Lung (tissue), 12 donors: ENCODE measurements around the gene FBXL13. TPM values are rescaled to one million over a fixed set of nuclear protein-coding genes. Genes with fewer than 3 reads are reported as not detected.

Experiments
- ATAC-seq: fragments of 200-7000 bp; cut with Tn5 transposase; one replicate; pipeline ENCODE4 v1.9.1; 2020; ENCODE audit warnings: moderate number of reproducible peaks; ENCODE audit not compliant: insufficient read depth, low FRiP score
- DNase-seq, 3 donors: peaks; one replicate each; pipeline ENCODE4 v3.0.0-alpha.2; 2013 to 2017
- H3K27ac ChIP-seq, 2 donors: one replicate each; pipeline ENCODE4 v1.5.1; 2013; ENCODE audit warnings: mild to moderate bottlenecking in 2 of 2, moderate library complexity in 2 of 2, control low read depth in 1 of 2, inconsistent platforms in 1 of 2, low read depth in 1 of 2, low read length in 1 of 2
- H3K27me3 ChIP-seq, 3 donors: one replicate each; pipeline ENCODE4 v1.5.1; 2013; ENCODE audit warnings: low read length in 2 of 3; ENCODE audit not compliant: control insufficient read depth in 3 of 3, insufficient read depth in 3 of 3
- H3K36me3 ChIP-seq, 4 donors: one replicate each; pipeline ENCODE4 v1.5.1; 2013; ENCODE audit warnings: low read length in 4 of 4, mild to moderate bottlenecking in 1 of 4, moderate library complexity in 1 of 4; ENCODE audit not compliant: control insufficient read depth in 4 of 4, insufficient read depth in 4 of 4
- H3K4me1 ChIP-seq, 5 donors: one replicate each; pipeline ENCODE4 v1.5.1; 2013; ENCODE audit warnings: low read length in 5 of 5, mild to moderate bottlenecking in 2 of 5, moderate library complexity in 1 of 5; ENCODE audit not compliant: control insufficient read depth in 5 of 5, insufficient read depth in 5 of 5
- H3K4me3 ChIP-seq: one replicate; pipeline ENCODE4 v1.5.1; 2013; ENCODE audit warnings: mild to moderate bottlenecking, control low read depth, moderate library complexity
- H3K9ac ChIP-seq, 2 donors: one replicate each; pipeline ENCODE4 v1.5.1; 2013; ENCODE audit warnings: low read length in 2 of 2, control low read depth in 1 of 2; ENCODE audit not compliant: insufficient read depth in 1 of 2
- H3K9me3 ChIP-seq, 4 donors: one replicate each; pipeline ENCODE4 v1.5.1; 2013; ENCODE audit warnings: low read length in 3 of 4, mild to moderate bottlenecking in 1 of 4, moderate library complexity in 1 of 4; ENCODE audit not compliant: control insufficient read depth in 4 of 4, insufficient read depth in 3 of 4
- CTCF ChIP-seq: IDR thresholded peaks from 2 replicates; pipeline ENCODE4 v1.5.1; 2012; ENCODE audit warnings: mild to moderate bottlenecking; ENCODE audit errors: control extremely low read depth, extremely low read depth
- WGBS, 2 donors: extraction: QIAGEN DNeasy Blood & Tissue Kit; methylation state at CpG; one replicate each; pipeline ENCODE4 v1.1.7; 2013; 5-methylcytosine and 5-hydroxymethylcytosine counted together
- polyA plus RNA-seq, 2 donors: library from polyadenylated mRNA; stranded (reverse); fragments of 200-250 nt; gene quantifications; one replicate each; pipeline ENCODE4 v1.2.1, GENCODE V29; 2013
- total RNA-seq, 2 donors: library from RNA; depleted of rRNA in 1 of 2; stranded (reverse); fragments of >200 nt in 1 of 2; gene quantifications; one replicate each; pipeline ENCODE4 v1.2.1, GENCODE V29; 2014 to 2021
- donor health status: control.
- donor health status: control.
- donor health status: Bipolar disorder and iron deficiency.
- donor health status: healthy.
- donor health status: DM: yes; HTN: yes; CAD: no.

The FBXL13 gene
- total and polyA plus RNA-seq, 4 donors, result 0.61 to 12.3 (median 3.7) TPM

- DNase-seq (no peak), ATAC-seq (no peak)
- H3K27ac ChIP-seq, result no peak overlapping the region
- TF ChIP-seq CTCF, result no peak
- no peaks in the 10 kb centered on the region for H3K27me3 ChIP-seq
- H3K4me3 ChIP-seq, result no peak overlapping the region
- H3K36me3 ChIP-seq, result peaks cover 0 to 1% (median 0%) of the 10 kb centered on the region in 4 donors
- peaks cover 0 to 28% (median 5%) of the 10 kb centered on the region in 5 donors for H3K4me1 ChIP-seq
- no peaks in the 10 kb centered on the region for H3K9me3 ChIP-seq
- no peak overlapping the region for H3K9ac ChIP-seq
- 44 to 72% methylated on average over 5 of the region's 5 CpGs for WGBS, 2 donors
Measured at GRCh38 chr7:102897856-102898531, 176.6 kb downstream of the FBXL13 start.

GRCh38 chr7:102897211-102897631, 177.4 kb downstream of the FBXL13 start:
- H3K9me3 ChIP-seq, result no peaks in the 10 kb centered on the region
- H3K36me3 ChIP-seq, result peaks cover 0 to 1% (median 0%) of the 10 kb centered on the region in 4 donors
- 10 to 24% methylated on average over 2 of the region's 2 CpGs for WGBS, 2 donors
- no peaks in the 10 kb centered on the region for H3K27me3 ChIP-seq
- no peak overlapping the region for H3K27ac ChIP-seq
- DNase-seq (peak in 2 of 3 donors; percentile 78 to 81), ATAC-seq (no peak)
- TF ChIP-seq CTCF, result no peak
- no peak overlapping the region for H3K9ac ChIP-seq
- H3K4me3 ChIP-seq, result no peak overlapping the region
- peaks cover 0 to 36% (median 5%) of the 10 kb centered on the region in 5 donors for H3K4me1 ChIP-seq

GRCh38 chr7:102896585-102896984, 178.0 kb downstream of the FBXL13 start:
- no peak for DNase-seq
- Histone ChIP-seq H3K9me3 (no peaks in the 10 kb centered on the region), H3K27me3 (no peaks in the 10 kb centered on the region), H3K9ac (no peak overlapping the region), H3K4me1 (peaks cover 0 to 42% (median 5%) of the 10 kb centered on the region in 5 donors), H3K36me3 (peaks cover 0 to 1% (median 0%) of the 10 kb centered on the region in 4 donors), H3K4me3 (no peak overlapping the region), H3K27ac (no peak overlapping the region)
- no peak for ATAC-seq
- no peak for TF ChIP-seq CTCF
